HG02938 (cell line): ENCODE data around the gene RADIL.

Experiments
- ATAC-seq: cut with Tn5 transposase; IDR thresholded peaks from one replicate; pipeline ENCODE4 v1.9.1; 2021; ENCODE audit warnings: mild to moderate bottlenecking, moderate library complexity; ENCODE audit not compliant: unreplicated experiment

Gene RADIL

GRCh38 chr7:4833691-4834600 is 49.6 kb downstream of the RADIL start:
- no peak for ATAC-seq

- no peak for ATAC-seq
These were observed 50.3 kb downstream of the RADIL start for GRCh38 chr7:4833176-4833575.

- no peak for ATAC-seq
These were observed 50.8 kb downstream of the RADIL start for GRCh38 chr7:4832711-4833110.

- no peak for ATAC-seq
These were observed 51.6 kb downstream of the RADIL start for GRCh38 chr7:4831723-4832495.

GRCh38 chr7:4830176-4830575 is 53.3 kb downstream of the RADIL start:
- no peak for ATAC-seq

GRCh38 chr7:4828720-4829383 is 54.7 kb downstream of the RADIL start:
- no peak for ATAC-seq

GRCh38 chr7:4825081-4825480 is 58.4 kb downstream of the RADIL start:
- no peak for ATAC-seq

GRCh38 chr7:4824120-4824775 is 59.3 kb downstream of the RADIL start:
- ATAC-seq, result no peak

- ATAC-seq, result no peak
These were observed 59.9 kb downstream of the RADIL start for GRCh38 chr7:4823441-4824119.

GRCh38 chr7:4822677-4823076 is 60.8 kb downstream of the RADIL start:
- no peak for ATAC-seq

GRCh38 chr7:4820967-4821471 is 62.5 kb downstream of the RADIL start:
- no peak for ATAC-seq

- ATAC-seq, result no peak
These were observed 63.0 kb downstream of the RADIL start for GRCh38 chr7:4820405-4820966.

- no peak for ATAC-seq
These were observed 63.7 kb downstream of the RADIL start for GRCh38 chr7:4819560-4820404.

- no peak for ATAC-seq
These were observed 65.3 kb downstream of the RADIL start for GRCh38 chr7:4818000-4818794.

GRCh38 chr7:4817178-4817901 is 66.2 kb downstream of the RADIL start:
- no peak for ATAC-seq

GRCh38 chr7:4816419-4817080 is 67.0 kb downstream of the RADIL start:
- ATAC-seq, result no peak
